Measurements from ENCODE around the gene HMGN2.

- no peak for TF ChIP-seq CTCF (CRISPR knock-in tag; IDR thresholded peaks at IDR 0.05)
- 0 out of 4 replicates have a peak, but pooled peaks of 1 of the 2 experiments have one; percentile 9 for TF ChIP-seq POLR2A (IDR thresholded peaks at IDR 0.05; ENCODE audit: insufficient read depth in 1 of 2, low read depth in 2 of 2, low read length in 2 of 2)
- no peak for TF ChIP-seq REST (IDR thresholded peaks at IDR 0.05; ENCODE audit: borderline replicate concordance in 1 of 2, low read depth in 1 of 2, low read length in 2 of 2)
- TF ChIP-seq ZSCAN20 (CRISPR knock-in tag; IDR thresholded peaks at IDR 0.05; ENCODE audit: borderline replicate concordance) = no peak
- TF ChIP-seq BCLAF1 (IDR thresholded peaks at IDR 0.05) = no peak
- no peak for TF ChIP-seq HINFP (CRISPR knock-in tag; IDR thresholded peaks at IDR 0.05; ENCODE audit: low read depth)
- TF ChIP-seq BORCS8-MEF2B (CRISPR knock-in tag; IDR thresholded peaks at IDR 0.05) = no peak
- no peak for TF ChIP-seq FOXA1 (IDR thresholded peaks at IDR 0.05)
- no peak for TF ChIP-seq FOXA1 (CRISPR knock-in tag; IDR thresholded peaks at IDR 0.05)
- no peak for TF ChIP-seq DMTF1 (CRISPR knock-in tag; IDR thresholded peaks at IDR 0.05)
These were observed 3.3 kb upstream of the HMGN2 start for GRCh38 chr1:26468911-26469310.

Data from HepG2 (cell line).